ENCODE measurements around the gene MOB2. TPM values are rescaled to one million over a fixed set of nuclear protein-coding genes. Genes with fewer than 3 reads are reported as not detected.
"Not testable (repeated sequence)": the region's sequence is repeated elsewhere in the genome, so short reads cannot be mapped to it uniquely, and the experiment has no call there.

MOB2 gene
- total RNA-seq, 2 donors from 2014 or later, result 30.7 to 31.0 TPM

DNA sequence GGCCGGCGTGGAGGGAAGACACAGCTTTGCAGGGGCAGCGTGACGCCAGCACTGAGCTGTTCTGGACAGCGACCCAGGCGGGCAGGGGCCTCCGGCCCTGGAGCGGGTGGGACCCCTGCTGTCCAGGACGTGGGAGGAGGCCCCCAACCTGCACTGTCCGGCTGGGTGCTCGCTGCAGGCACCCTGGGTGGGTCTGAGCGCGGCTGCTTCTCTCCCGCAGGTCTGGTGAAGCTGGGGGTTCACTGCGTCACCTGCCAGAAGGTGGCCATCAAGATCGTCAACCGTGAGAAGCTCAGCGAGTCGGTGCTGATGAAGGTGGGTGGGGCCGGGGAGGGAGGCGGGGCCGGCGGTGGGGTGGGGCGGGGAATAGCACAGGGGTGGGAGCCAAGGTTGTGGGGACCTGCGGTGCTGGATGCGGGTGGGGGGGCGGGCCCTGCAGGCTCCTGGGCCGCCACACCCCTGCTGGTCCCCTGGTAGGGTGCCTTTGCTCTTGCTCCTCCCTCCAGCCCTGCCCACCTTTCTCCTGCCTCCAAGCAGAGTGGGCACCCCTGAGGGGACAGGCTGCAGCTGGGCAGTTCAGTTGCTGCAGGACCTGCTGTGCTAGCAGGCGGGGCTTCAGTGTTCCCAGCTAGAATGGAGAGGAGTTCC is 50.6 kb downstream of the MOB2 start:
- no peak overlapping the region for H3K27ac Mint-ChIP-seq
- H3K9me3 Mint-ChIP-seq, result no peaks in the 10 kb centered on the region
- ATAC-seq (replicated peaks in 1 of 2), result peak in 1 of 2 donors; percentile 36
- no peaks in the 10 kb centered on the region for H3K36me3 Mint-ChIP-seq (ENCODE audit: insufficient read depth in 2 of 2)
- no peaks in the 10 kb centered on the region for H3K27me3 Mint-ChIP-seq (ENCODE audit: low read depth)
- DNase-seq, result no peak
- H3K4me1 Mint-ChIP-seq (ENCODE audit: low read depth), result no peaks in the 10 kb centered on the region
- H3K4me3 Mint-ChIP-seq, result no peak overlapping the region

DNA sequence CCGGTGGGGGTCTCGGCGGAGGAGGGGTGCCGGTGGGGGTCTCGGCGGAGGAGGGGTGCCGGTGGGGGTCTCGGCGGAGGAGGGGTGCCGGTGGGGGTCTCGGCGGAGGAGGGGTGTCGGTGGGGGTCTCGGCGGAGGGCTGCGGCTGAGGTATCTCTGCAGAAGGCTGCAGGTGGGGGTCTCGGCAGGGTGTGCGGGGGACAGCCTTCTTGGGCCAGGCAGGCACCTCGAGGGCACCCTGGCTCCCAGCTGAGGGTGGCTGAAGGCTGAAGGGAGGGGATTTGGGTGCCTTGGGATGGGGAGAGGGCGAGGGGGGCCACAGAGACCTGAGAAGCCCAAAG is 51.1 kb downstream of the MOB2 start:
- not testable (repeated sequence) for H3K27me3 Mint-ChIP-seq (ENCODE audit: low read depth); DNase-seq; H3K36me3 Mint-ChIP-seq (ENCODE audit: insufficient read depth in 2 of 2); H3K27ac Mint-ChIP-seq; ATAC-seq (replicated peaks in 1 of 2); H3K4me3 Mint-ChIP-seq; H3K4me1 Mint-ChIP-seq (ENCODE audit: low read depth); H3K9me3 Mint-ChIP-seq

DNA sequence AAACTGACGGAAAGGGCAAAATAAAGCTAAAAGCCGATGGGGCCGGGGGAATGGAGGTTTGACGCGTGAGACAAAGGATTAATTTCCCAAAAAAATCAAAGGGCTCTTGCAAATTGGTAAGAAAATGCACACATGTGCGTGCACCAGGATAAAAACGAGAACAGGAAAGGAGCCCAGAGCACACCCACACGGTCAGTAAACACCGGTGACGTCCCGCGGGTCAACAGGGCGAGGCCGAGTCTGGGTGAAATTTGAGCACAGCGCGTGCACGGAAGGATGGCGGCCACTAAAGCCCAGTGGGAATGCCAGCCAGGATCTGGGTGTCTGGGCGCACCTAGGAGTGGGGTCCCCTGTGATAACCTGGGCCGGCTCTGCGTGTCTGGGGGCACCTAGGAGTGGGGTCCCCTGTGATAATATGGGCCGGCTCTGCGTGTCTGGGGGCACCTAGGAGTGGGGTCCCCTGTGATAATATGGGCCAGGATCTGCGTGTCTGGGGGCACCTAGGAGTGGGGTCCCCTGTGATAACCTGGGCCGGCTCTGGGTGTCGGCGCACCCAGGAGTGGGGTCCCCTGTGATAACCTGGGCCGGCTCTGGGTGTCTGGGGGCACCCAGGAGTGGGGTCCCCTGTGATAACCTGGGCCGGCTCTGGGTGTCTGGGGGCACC is 52.5 kb downstream of the MOB2 start:
- no peaks in the 10 kb centered on the region for H3K4me1 Mint-ChIP-seq (ENCODE audit: low read depth)
- H3K27me3 Mint-ChIP-seq (ENCODE audit: low read depth), result no peaks in the 10 kb centered on the region
- peaks cover 0 to under 1% of the 10 kb centered on the region in 2 donors for H3K9me3 Mint-ChIP-seq
- H3K4me3 Mint-ChIP-seq, result no peak overlapping the region
- H3K27ac Mint-ChIP-seq, result no peak overlapping the region
- no peaks in the 10 kb centered on the region for H3K36me3 Mint-ChIP-seq (ENCODE audit: insufficient read depth in 2 of 2)
- ATAC-seq (replicated peaks in 1 of 2) (no peak), DNase-seq (no peak)

DNA sequence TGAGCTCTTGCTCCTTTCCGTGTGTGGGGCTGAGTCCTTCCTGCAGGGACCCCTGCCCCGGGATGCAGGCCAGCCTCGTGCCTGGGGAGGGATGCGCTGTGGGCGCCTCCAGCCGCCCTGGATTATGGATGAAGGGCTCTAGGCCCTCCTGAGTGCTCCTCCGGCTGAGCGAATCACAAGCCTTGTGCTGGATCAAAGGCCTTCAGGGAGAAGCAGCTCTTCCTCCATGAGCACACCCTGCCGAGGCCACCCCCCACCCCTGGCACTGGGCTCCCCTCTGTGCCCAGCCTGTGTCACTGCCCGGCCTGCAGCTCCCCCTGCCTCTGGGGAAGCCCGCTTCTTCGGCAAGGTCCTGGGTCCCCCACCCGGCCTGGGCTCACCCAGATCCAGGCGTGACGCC is 53.0 kb downstream of the MOB2 start:
- no peaks in the 10 kb centered on the region for H3K27me3 Mint-ChIP-seq (ENCODE audit: low read depth)
- peaks cover 0 to 4% of the 10 kb centered on the region in 2 donors for H3K9me3 Mint-ChIP-seq
- H3K4me1 Mint-ChIP-seq (ENCODE audit: low read depth), result no peaks in the 10 kb centered on the region
- DNase-seq, result no peak
- no peaks in the 10 kb centered on the region for H3K36me3 Mint-ChIP-seq (ENCODE audit: insufficient read depth in 2 of 2)
- ATAC-seq (replicated peaks in 1 of 2), result no peak
- no peak overlapping the region for H3K4me3 Mint-ChIP-seq
- no peak overlapping the region for H3K27ac Mint-ChIP-seq

DNA sequence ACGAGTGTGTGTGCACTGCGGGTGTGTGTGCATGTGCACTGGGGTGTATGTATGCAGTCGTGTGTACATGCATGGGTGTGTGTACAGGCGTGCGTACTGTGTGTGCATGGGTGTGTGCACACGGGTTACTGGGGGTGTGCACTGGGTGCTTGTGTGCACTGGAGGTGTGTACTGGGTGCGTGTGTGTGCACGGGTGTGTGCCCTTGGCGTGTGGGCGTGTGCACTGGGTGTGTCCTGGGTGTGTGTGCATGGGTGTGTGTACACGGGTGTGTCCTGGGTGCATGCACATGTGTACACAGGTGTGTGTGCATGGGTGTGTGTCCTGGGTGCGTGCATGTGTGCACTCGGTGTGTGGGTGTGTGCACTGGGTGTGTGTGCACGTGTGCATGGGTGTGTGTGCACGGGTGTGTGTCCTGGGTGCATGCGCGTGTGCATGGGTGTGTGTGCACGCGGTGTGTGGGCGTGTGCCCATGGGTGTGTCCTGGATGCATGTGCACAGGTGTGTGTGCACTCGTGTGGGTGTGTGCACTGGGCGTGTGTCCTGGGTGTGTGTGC is 57.7 kb downstream of the MOB2 start:
- peaks cover 0 to 4% of the 10 kb centered on the region in 2 donors for H3K9me3 Mint-ChIP-seq
- no peak for DNase-seq
- H3K36me3 Mint-ChIP-seq (ENCODE audit: insufficient read depth in 2 of 2), result no peaks in the 10 kb centered on the region
- no peak overlapping the region for H3K27ac Mint-ChIP-seq
- H3K4me1 Mint-ChIP-seq (ENCODE audit: low read depth), result no peaks in the 10 kb centered on the region
- no peaks in the 10 kb centered on the region for H3K27me3 Mint-ChIP-seq (ENCODE audit: low read depth)
- H3K4me3 Mint-ChIP-seq, result no peak overlapping the region
- ATAC-seq (replicated peaks in 1 of 2), result no peak

DNA sequence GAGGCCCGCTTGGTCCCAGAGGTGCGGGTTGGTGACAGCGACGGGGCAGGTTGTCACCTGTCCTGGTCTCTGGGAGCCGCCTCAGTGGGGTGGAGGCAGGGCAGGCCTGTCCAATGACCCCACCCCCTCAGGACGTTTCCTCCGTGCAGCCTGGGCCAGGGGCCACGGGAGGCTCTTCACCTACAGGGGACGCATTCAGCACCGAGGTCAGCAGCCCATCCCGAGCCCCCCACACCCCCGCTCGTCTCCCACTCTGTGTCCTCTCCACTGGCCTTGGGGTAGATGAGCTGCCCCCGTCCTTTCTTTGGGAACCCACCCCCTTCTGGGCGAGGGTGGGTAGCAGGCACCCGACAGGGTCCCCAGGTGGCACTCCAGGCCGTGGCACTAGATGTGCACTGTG is 61.1 kb downstream of the MOB2 start:
- Mint-ChIP-seq H3K27ac (no peak overlapping the region), H3K4me3 (no peak overlapping the region), H3K4me1 (ENCODE audit: low read depth) (no peaks in the 10 kb centered on the region), H3K36me3 (ENCODE audit: insufficient read depth in 2 of 2) (no peaks in the 10 kb centered on the region), H3K9me3 (peaks cover 0 to 4% of the 10 kb centered on the region in 2 donors), H3K27me3 (ENCODE audit: low read depth) (no peaks in the 10 kb centered on the region)
- DNase-seq (no peak), ATAC-seq (replicated peaks in 1 of 2) (no peak)

DNA sequence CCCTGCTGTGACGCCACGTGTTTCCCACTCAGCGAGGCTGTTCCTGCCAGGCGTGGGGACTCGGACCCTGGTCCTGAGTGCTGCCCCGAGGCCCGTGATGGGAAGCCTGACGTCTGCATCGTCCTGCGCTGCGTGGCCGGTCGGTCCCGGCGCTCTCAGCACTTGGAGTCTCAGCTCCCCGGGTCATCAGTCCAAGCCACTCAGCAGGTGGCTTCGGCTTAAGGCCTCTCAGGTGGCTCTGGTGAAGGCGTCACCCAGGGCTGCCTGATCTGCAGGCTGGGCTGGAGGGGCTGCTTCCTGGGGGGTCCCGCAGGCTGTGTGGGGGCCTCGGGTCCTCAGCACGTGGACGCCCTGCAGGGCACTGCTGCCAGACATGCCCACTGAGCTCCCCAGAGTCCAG is 61.6 kb downstream of the MOB2 start:
- H3K4me1 Mint-ChIP-seq (ENCODE audit: low read depth), result no peaks in the 10 kb centered on the region
- DNase-seq (no peak), ATAC-seq (replicated peaks in 1 of 2) (no peak)
- H3K9me3 Mint-ChIP-seq, result peaks cover under 1 to 4% of the 10 kb centered on the region in 2 donors
- peaks cover 0 to under 1% of the 10 kb centered on the region in 2 donors for H3K36me3 Mint-ChIP-seq (ENCODE audit: insufficient read depth in 2 of 2)
- no peak overlapping the region for H3K4me3 Mint-ChIP-seq
- no peak overlapping the region for H3K27ac Mint-ChIP-seq
- no peaks in the 10 kb centered on the region for H3K27me3 Mint-ChIP-seq (ENCODE audit: low read depth)

DNA sequence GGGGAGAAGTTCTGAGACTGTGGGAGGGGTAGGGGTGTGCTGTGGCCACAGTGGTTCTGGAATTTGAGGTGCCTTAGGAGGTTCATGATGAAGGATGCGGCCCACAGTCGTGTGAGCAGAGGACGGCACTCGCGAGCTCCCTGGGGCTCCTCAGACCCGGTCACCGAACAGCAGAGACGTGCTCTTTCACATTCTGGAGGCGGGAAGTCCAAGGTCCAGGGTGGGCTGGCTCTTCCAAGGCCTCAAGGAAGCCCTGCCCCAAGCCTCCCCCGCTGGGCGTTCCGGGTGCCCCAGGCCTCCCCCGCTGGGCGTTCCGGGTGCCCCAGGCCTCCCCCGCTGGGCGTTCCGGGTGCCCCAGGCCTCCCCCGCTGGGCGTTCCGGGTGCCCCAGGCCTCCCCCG is 63.2 kb downstream of the MOB2 start:
- peaks cover 4 to 13% of the 10 kb centered on the region in 2 donors for H3K36me3 Mint-ChIP-seq (ENCODE audit: insufficient read depth in 2 of 2)
- not testable (repeated sequence) for H3K9me3 Mint-ChIP-seq; H3K4me3 Mint-ChIP-seq; DNase-seq; H3K27ac Mint-ChIP-seq; ATAC-seq (replicated peaks in 1 of 2); H3K27me3 Mint-ChIP-seq (ENCODE audit: low read depth); H3K4me1 Mint-ChIP-seq (ENCODE audit: low read depth)

DNA sequence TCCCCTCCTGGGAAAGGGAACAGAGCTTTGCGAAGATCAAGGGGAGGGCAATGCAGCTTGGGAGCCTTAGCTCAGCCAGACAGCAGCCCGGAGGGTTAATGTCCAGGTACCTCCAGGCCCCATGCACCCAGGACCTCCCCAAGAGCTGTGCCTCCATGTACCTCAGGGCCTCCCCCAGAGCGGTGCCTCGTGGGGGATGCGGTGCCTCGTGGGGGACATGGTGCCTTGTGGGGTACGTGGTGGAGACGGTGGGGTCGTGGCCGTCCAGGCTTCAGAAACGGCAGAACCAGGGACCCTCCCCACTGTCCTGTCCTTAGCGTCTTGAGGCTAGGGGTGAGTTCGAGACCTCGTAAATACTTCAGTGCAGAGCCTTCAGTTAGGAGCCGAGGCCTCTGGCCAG is 63.6 kb downstream of the MOB2 start:
- Mint-ChIP-seq H3K4me3 (no peak overlapping the region), H3K27ac (no peak overlapping the region), H3K4me1 (ENCODE audit: low read depth) (no peaks in the 10 kb centered on the region), H3K36me3 (ENCODE audit: insufficient read depth in 2 of 2) (peaks cover 6 to 13% of the 10 kb centered on the region in 2 donors), H3K9me3 (peaks cover 1 to 9% of the 10 kb centered on the region in 2 donors), H3K27me3 (ENCODE audit: low read depth) (no peaks in the 10 kb centered on the region)
- ATAC-seq (replicated peaks in 1 of 2), result no peak
- no peak for DNase-seq

DNA sequence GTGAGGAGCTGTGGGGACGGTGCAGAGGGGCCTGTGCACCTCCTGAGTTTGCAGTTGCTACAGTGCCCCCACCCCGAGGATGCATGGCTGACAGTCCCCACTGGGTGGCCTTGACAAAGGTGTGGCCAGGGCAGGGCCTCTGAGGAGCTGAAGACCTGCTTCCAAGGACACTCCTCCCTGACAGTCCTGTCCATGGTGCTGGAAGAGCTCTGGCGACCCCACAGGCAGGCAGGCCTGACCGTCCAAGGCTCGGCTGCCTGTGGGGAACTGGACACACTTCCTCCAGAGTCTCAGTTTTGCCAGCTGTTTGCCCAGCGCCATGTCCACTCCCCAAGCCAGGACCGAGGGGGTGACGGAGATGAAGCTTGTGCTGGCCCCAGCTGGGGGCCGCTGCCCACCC is 64.1 kb downstream of the MOB2 start:
- no peaks in the 10 kb centered on the region for H3K27me3 Mint-ChIP-seq (ENCODE audit: low read depth)
- H3K27ac Mint-ChIP-seq, result no peak overlapping the region
- H3K36me3 Mint-ChIP-seq (ENCODE audit: insufficient read depth in 2 of 2), result peaks cover 7 to 13% of the 10 kb centered on the region in 2 donors

DNA sequence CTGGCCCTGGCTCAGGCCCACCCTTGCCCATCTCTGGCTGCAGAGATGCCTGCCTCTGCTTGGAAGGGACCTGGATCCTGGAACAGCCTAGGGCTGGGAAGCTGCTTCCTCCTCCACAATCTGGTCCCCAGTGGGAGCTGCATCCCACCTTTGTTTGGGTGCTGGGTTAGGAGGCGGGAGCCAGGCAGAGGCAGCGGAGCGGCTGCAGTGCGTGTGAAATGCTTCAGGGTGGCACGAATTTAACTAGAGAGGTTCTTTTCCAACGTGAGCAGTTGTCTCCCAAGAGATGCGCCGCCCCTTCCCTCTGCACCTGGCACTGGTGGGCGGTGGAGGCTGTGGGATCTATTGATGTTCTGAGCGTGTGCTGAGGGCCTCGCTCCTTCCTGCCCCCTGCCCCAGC is 65.3 kb downstream of the MOB2 start:
- ATAC-seq (replicated peaks in 1 of 2) (no peak), DNase-seq (no peak)
- Mint-ChIP-seq H3K9me3 (peaks cover 1 to 15% of the 10 kb centered on the region in 2 donors), H3K4me3 (no peak overlapping the region), H3K27me3 (ENCODE audit: low read depth) (no peaks in the 10 kb centered on the region), H3K27ac (no peak overlapping the region), H3K36me3 (ENCODE audit: insufficient read depth in 2 of 2) (peaks cover 10 to 21% of the 10 kb centered on the region in 2 donors), H3K4me1 (ENCODE audit: low read depth) (no peaks in the 10 kb centered on the region)

More for the DNA sequence above, 64.1 kb downstream of the MOB2 start:
- Mint-ChIP-seq H3K9me3 (peaks cover 1 to 9% of the 10 kb centered on the region in 2 donors), H3K4me1 (ENCODE audit: low read depth) (no peaks in the 10 kb centered on the region), H3K4me3 (no peak overlapping the region)
- DNase-seq (no peak), ATAC-seq (replicated peaks in 1 of 2) (no peak)

DNA sequence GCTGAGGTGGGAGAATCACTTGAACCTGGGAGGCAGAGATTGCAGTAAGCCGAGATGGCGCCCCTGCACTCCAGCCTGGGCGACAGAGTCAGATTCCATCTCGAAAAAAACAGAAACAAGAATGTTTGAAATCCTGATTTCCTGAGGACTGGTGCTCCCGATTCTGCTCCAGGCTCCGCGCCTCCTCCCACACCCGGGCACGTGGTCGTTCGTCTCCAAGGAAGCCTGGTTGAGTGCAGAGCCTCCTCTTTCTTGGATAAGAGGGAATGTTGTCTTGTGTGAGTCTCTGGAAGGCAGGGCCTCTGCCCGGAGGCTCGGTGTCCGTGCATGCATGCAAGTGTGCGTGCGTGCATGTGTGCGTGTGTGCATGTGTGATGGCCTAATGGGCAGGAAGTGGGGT is 66.8 kb downstream of the MOB2 start:
- no peaks in the 10 kb centered on the region for H3K27me3 Mint-ChIP-seq (ENCODE audit: low read depth)
- ATAC-seq (replicated peaks in 1 of 2) (no peak), DNase-seq (no peak)
- H3K4me1 Mint-ChIP-seq (ENCODE audit: low read depth), result no peaks in the 10 kb centered on the region
- H3K9me3 Mint-ChIP-seq, result peaks cover 1 to 15% of the 10 kb centered on the region in 2 donors
- peaks cover 10 to 21% of the 10 kb centered on the region in 2 donors for H3K36me3 Mint-ChIP-seq (ENCODE audit: insufficient read depth in 2 of 2)
- no peak overlapping the region for H3K4me3 Mint-ChIP-seq
- H3K27ac Mint-ChIP-seq, result no peak overlapping the region
